Loucy (cell line): ENCODE results near the gene SLC22A17.
A peak's percentile ranks its signal among the peaks of the same experiment; 100 is the strongest.
"Not testable (repeated sequence)": the region's sequence is repeated elsewhere in the genome, so short reads cannot be mapped to it uniquely, and the experiment has no call there.

Source experiments
- H2AFZ ChIP-seq: fragments of 200-600 bp; sonication (generic); 2 replicates; pipeline ENCODE4 v1.6.0; 2016; ENCODE audit warnings: antibody characterized with exemption, mild to moderate bottlenecking, low read length, moderate library complexity
- H3F3A ChIP-seq: fragments of 200-600 bp; 2 replicates; pipeline ENCODE4 v1.6.0; 2016; ENCODE audit warnings: antibody characterized with exemption, low read depth, mild to moderate bottlenecking
- H3K27me3 ChIP-seq: fragments of 200-600 bp; sonication (generic); 2 replicates; pipeline ENCODE4 v1.6.1; 2014; ENCODE audit warnings: low read length, mild to moderate bottlenecking; ENCODE audit not compliant: insufficient read depth, poor library complexity, severe bottlenecking
- H3K36me3 ChIP-seq: fragments of 200-600 bp; sonication (generic); 2 replicates; pipeline ENCODE4 v1.6.1; 2016; ENCODE audit warnings: low read length; ENCODE audit not compliant: insufficient read depth
- H3K4me1 ChIP-seq: fragments of 200-600 bp; sonication (generic); 2 replicates; pipeline ENCODE4 v1.5.1; 2014; ENCODE audit warnings: low read length, mild to moderate bottlenecking; ENCODE audit not compliant: insufficient read depth, poor library complexity, severe bottlenecking
- H3K4me2 ChIP-seq: fragments of 200-600 bp; sonication (generic); 2 replicates; pipeline ENCODE4 v1.6.0; 2014; ENCODE audit warnings: antibody characterized with exemption, low read length, low read depth, mild to moderate bottlenecking; ENCODE audit not compliant: poor library complexity, severe bottlenecking
- H3K4me3 ChIP-seq: fragments of 200-600 bp; sonication (generic); 2 replicates; pipeline ENCODE4 v1.5.1; 2014; ENCODE audit warnings: low read length, mild to moderate bottlenecking, mixed read lengths; ENCODE audit not compliant: poor library complexity, severe bottlenecking
- H3K79me2 ChIP-seq: fragments of 200-600 bp; sonication (generic); 2 replicates; pipeline ENCODE4 v1.6.1; 2014; ENCODE audit warnings: low read length; ENCODE audit not compliant: insufficient read depth
- H3K9ac ChIP-seq: fragments of 200-600 bp; sonication (generic); 2 replicates; pipeline ENCODE4 v1.6.0; 2014; ENCODE audit warnings: mild to moderate bottlenecking, low read depth, low read length, moderate library complexity; ENCODE audit not compliant: poor library complexity, severe bottlenecking
- H3K9me2 ChIP-seq: fragments of 200-600 bp; sonication (generic); replicated peaks from 2 replicates; pipeline ENCODE4 v1.6.1; 2016; ENCODE audit warnings: low read depth, low read length, mixed read lengths
- H3K9me3 ChIP-seq: fragments of 200-600 bp; sonication (generic); 2 replicates; pipeline ENCODE4 v1.6.1; 2014; ENCODE audit warnings: mild to moderate bottlenecking, antibody characterized with exemption, low read length, low read depth; ENCODE audit not compliant: insufficient read depth
- H4K20me1 ChIP-seq: fragments of 200-600 bp; sonication (generic); 2 replicates; pipeline ENCODE4 v1.6.0; 2014; ENCODE audit warnings: antibody characterized with exemption, low read length, mild to moderate bottlenecking; ENCODE audit not compliant: insufficient read depth, poor library complexity, severe bottlenecking
- EZH2phosphoT487 ChIP-seq: fragments of 200-600 bp; IDR thresholded peaks from 2 replicates; pipeline ENCODE4 v1.6.1; 2018; ENCODE audit warnings: antibody characterized with exemption, mild to moderate bottlenecking, moderate library complexity, borderline replicate concordance
- TF ChIP-seq, protein P1 (sequence below): fragments of 200-600 bp; sonication (generic); conservative IDR thresholded peaks from 2 replicates; pipeline ENCODE4 v1.5.1; 2014; ENCODE audit warnings: mild to moderate bottlenecking, antibody characterized with exemption, low read length

The SLC22A17 gene

DNA sequence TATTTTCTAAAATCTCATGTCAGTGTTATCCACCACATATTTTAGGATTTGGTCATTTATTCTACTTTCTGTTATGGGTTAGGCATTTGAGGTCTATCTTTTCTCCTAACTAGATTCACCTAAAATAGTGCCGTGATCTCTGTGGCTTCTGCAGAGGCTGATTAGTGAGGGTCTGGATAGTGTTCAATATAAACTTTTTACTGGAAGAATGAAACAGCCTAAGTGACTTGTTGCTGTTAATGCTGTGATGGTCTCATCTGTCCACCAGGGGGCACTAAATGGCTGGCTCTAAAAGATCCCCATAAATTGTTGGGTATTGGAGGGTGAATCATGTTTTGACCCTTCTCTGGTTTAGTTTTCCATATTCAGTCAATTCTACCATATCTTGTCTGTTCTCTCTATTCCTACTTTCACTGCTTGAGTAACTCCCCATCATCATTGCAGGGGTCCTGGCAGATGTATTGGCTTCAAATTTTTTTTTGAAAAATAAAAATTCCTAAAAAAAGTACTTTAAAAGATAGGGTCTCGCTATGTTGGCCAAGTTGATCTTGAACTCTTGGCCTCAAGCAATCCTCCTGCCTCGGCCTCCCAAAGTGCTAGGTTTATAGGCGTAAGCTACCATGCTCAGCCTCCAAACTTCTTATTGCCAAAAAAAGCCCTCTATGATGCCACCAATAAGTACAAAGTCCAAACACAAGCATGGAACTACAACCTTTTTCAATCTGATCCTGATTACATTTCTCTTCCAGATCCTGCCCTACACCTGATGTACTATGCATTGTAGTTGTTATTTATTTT, 24.5 kb downstream of the SLC22A17 start:
- peaks cover 20% of the 10 kb centered on the region for H4K20me1 ChIP-seq
- peaks cover 11% of the 10 kb centered on the region for H3K4me1 ChIP-seq
- H3K9ac ChIP-seq = no peak overlapping the region
- peaks cover 19% of the 10 kb centered on the region for H3K79me2 ChIP-seq
- peaks cover 11% of the 10 kb centered on the region; the same call in 1 of the 2 replicates for H3F3A ChIP-seq
- H3K4me2 ChIP-seq = no peak overlapping the region
- TF ChIP-seq, protein P1, sequence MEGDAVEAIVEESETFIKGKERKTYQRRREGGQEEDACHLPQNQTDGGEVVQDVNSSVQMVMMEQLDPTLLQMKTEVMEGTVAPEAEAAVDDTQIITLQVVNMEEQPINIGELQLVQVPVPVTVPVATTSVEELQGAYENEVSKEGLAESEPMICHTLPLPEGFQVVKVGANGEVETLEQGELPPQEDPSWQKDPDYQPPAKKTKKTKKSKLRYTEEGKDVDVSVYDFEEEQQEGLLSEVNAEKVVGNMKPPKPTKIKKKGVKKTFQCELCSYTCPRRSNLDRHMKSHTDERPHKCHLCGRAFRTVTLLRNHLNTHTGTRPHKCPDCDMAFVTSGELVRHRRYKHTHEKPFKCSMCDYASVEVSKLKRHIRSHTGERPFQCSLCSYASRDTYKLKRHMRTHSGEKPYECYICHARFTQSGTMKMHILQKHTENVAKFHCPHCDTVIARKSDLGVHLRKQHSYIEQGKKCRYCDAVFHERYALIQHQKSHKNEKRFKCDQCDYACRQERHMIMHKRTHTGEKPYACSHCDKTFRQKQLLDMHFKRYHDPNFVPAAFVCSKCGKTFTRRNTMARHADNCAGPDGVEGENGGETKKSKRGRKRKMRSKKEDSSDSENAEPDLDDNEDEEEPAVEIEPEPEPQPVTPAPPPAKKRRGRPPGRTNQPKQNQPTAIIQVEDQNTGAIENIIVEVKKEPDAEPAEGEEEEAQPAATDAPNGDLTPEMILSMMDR = peak; percentile 87
- no peak for TF ChIP-seq EZH2phosphoT487
- no peaks in the 10 kb centered on the region for H3K9me2 ChIP-seq
- no peaks in the 10 kb centered on the region for H3K27me3 ChIP-seq
- no peak overlapping the region for H2AFZ ChIP-seq
- H3K36me3 ChIP-seq = peaks cover 24% of the 10 kb centered on the region; the same call in 1 of the 2 replicates
- no peaks in the 10 kb centered on the region for H3K9me3 ChIP-seq
- no peak overlapping the region for H3K4me3 ChIP-seq

DNA sequence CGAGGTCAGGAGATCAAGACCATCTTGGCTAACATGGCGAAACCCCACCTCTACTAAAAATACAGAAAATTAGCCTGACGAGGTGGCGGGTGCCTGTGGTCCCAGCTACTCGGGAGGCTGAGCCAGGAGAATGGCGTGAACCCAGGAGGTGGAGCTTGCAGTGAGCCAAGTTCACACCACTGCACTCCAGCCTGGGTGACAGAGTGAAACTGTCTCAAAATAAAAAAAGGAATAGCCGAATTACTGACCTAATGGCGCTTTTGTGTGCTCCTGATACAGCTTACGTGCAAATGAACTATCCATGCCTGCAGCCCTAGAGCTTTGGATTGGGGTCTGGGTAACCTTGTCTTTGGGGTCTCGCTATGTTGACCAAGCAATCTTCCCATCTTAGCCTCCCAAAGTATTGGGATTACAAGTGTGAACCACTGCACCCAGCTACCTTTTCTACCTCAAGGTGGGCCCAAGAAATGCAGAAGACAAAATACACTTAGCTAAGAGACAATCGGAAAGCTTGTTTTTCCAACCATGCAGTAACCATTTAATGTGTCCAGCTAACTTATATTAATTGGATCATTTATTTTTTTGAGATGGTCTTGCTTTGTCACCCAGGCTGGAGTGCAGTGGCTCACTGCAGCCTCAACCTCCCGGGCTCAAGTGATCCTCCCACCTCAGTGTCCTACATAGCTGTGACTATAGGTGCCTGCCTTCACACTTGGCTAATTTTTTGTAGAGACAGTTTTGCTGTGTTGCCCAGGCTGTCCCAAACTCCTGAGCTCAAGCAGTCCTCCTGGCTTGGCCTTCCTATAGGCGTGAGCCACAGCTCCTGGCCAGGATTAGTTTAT, 26.0 kb downstream of the SLC22A17 start:
- TF ChIP-seq EZH2phosphoT487 = no peak
- TF ChIP-seq, protein P1 = no peak
- H3K4me3 ChIP-seq = no peak overlapping the region
- H3K27me3 ChIP-seq = no peaks in the 10 kb centered on the region
- no peaks in the 10 kb centered on the region for H3K9me2 ChIP-seq
- H3K79me2 ChIP-seq = peaks cover 33% of the 10 kb centered on the region
- H3K9me3 ChIP-seq = no peaks in the 10 kb centered on the region
- peaks cover 25% of the 10 kb centered on the region; the same call in 1 of the 2 replicates for H3K36me3 ChIP-seq
- H2AFZ ChIP-seq = no peak overlapping the region
- H4K20me1 ChIP-seq = peaks cover 34% of the 10 kb centered on the region
- peaks cover 18% of the 10 kb centered on the region for H3K4me1 ChIP-seq
- peaks cover 11% of the 10 kb centered on the region; the same call in 1 of the 2 replicates for H3F3A ChIP-seq
- no peak overlapping the region for H3K4me2 ChIP-seq
- no peak overlapping the region for H3K9ac ChIP-seq

- not testable (repeated sequence) for H3K9me2 ChIP-seq, H3K9ac ChIP-seq, H3K27me3 ChIP-seq, H3K4me2 ChIP-seq, H3K4me3 ChIP-seq, H3K9me3 ChIP-seq, H2AFZ ChIP-seq
- Histone ChIP-seq H3K79me2 (peaks cover 36% of the 10 kb centered on the region), H3F3A (peaks cover 11% of the 10 kb centered on the region; the same call in 1 of the 2 replicates), H4K20me1 (peaks cover 34% of the 10 kb centered on the region), H3K36me3 (peaks cover 25% of the 10 kb centered on the region; the same call in 1 of the 2 replicates), H3K4me1 (peaks cover 18% of the 10 kb centered on the region)
Observed at GRCh38 chr14:23325746-23326145, 26.9 kb downstream of the SLC22A17 start.
